ENCODE measurements around the gene ZMIZ1.
A peak's percentile ranks its signal among the peaks of the same experiment; 100 is the strongest.

ZMIZ1 gene

GRCh38 chr10:79223091-79224048, 154.6 kb downstream of the ZMIZ1 start:
- no peak overlapping the region for H3K4me3 ChIP-seq

GRCh38 chr10:79224263-79224949, 155.6 kb downstream of the ZMIZ1 start:
- H3K27ac ChIP-seq = peak overlapping the region in 11 of 21 experiments; percentile 10 to 74 (median 44)
- H3K4me3 ChIP-seq = no peak overlapping the region

More at GRCh38 chr10:79223091-79224048, 154.6 kb downstream of the ZMIZ1 start:
- H3K27ac ChIP-seq = peak overlapping the region in 12 of 21 experiments; percentile 1 to 74 (median 36)

GRCh38 chr10:79224992-79225391, 156.2 kb downstream of the ZMIZ1 start:
- peak overlapping the region in 3 of 21 experiments; percentile 15 to 44 (median 27) for H3K27ac ChIP-seq
- no peak overlapping the region for H3K4me3 ChIP-seq

DNA sequence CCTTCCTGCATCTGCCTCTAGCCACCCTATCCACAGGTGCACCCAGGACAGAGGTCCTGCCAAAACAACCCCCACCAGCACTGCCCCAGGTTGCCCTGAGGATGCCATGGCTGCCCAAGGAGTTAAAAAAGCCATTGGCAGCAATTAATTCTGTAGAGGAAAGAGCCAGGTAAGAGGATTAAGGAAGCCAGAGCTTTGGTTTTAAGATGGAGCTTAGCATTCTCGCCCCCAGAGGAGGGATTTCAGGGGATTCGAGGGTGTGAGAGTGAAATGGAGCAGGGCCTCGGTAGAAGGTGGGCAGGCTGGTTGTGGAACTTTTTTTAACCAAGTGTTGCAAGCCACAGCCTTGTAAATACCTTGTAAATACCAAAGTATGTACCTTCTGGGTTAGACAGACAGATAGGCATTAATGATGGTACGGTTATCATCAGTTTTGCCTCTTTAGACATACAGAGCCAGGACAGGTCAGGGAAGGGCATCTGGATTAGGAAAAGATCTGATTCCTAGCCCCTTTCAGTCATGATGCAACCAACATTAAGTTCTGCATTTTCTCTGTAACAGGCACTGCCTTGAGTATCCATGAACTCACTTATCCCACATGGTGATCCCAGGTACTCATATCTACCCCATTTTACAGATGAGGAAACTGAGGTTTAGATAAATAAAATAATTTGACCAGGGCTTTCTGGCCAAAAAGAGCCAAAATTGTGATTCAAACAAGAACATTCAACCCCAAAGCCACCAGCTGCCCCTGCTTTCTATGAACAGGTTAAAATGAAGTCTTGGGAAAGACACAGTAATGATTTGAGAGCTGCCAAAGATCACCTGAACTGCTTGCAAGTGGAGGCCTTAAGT, 157.9 kb downstream of the ZMIZ1 start:
- peak overlapping the region in 1 of 21 experiments; percentile 66 for H3K27ac ChIP-seq
- no peak overlapping the region for H3K4me3 ChIP-seq

DNA sequence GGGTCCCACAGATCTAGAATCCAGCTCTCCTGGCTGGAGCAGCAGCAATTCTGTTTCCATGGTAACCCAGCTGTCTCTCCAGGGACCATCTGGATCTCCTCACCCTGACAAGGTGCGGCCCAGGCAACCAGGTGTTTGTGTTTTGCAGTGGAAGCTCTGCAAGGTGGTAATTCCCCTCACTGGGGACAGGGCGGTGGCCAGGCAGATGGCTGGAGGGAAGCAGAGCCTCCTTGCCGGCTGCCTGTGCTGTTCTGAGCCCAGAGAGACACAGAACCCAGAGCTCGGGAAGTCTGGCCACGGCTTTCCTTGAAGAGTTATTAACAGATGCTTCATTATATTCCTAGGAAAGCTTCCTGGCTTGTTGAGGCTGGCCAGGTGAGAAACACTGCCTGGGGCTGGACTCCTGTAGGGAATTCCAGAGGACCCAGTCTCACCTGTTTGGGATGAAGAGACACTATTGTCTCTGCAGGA, 160.3 kb downstream of the ZMIZ1 start:
- H3K4me3 ChIP-seq = no peak overlapping the region
- H3K27ac ChIP-seq = peak overlapping the region in 15 of 21 experiments; percentile 9 to 82 (median 51)

DNA sequence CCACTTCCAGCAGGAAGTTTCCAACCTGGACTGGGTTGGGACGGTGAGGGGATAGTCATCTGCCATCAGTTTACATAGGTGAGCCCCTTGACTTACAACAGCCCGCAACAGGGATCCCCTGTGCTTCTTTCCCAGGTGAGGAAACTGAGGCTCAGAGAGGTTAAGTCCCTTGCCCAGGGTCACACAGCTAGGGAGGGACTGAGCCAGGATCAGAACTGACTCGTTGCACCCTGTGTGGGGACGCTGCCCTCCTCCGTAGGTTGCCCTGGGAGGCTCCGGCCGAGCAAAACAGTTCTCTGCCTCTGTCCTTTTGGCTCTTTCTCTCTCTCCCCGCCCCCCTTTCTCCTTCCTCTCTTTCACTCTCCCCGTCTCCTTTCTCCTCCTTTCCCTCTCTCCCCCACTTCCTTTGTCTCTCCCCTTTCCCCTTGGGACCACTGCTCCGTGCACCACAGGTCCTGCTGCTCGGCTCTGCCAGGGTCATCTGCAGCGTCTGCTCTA, 161.1 kb downstream of the ZMIZ1 start:
- Histone ChIP-seq H3K27ac (peak overlapping the region in 17 of 21 experiments; percentile 6 to 82 (median 60)), H3K4me3 (no peak overlapping the region)

DNA sequence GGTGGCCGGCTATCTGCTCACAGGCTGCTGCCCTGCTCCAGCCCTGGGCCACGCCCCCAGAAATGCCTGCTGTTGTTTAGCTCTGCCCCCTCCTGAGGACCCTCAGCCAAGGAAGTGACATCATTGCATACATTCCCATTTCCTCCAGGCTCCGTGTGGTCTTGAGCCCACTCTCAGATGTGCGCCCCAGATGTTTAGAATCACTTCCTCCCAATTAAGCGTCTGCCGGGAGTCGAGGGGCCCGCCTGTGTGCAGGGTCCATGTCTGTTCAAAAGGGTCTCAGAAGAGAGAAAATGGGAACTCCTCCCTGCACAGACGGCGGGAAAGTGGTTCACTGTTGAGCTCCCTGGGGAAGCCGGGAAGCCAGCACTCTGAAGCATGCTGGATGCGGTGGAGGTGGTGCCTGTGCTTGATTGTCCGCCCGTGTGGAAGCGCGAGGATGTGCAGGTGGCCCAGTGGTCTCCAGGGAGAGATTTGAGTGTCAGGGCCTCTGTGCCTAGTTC, 161.6 kb downstream of the ZMIZ1 start:
- Histone ChIP-seq H3K4me3 (no peak overlapping the region), H3K27ac (peak overlapping the region in 11 of 21 experiments; percentile 3 to 82 (median 63))

- peak overlapping the region in 6 of 21 experiments; percentile 3 to 82 (median 64) for H3K27ac ChIP-seq
These were observed 162.1 kb downstream of the ZMIZ1 start for GRCh38 chr10:79230850-79231249.

GRCh38 chr10:79231908-79232307, 163.1 kb downstream of the ZMIZ1 start:
- Histone ChIP-seq H3K27ac (peak overlapping the region in 1 of 21 experiments; percentile 10), H3K4me3 (no peak overlapping the region)

More at GRCh38 chr10:79230850-79231249, 162.1 kb downstream of the ZMIZ1 start:
- no peak overlapping the region for H3K4me3 ChIP-seq

GRCh38 chr10:79232864-79233263, 164.1 kb downstream of the ZMIZ1 start:
- Histone ChIP-seq H3K27ac (peak overlapping the region in 5 of 21 experiments; percentile 3 to 65 (median 9)), H3K4me3 (no peak overlapping the region)

- Histone ChIP-seq H3K4me3 (no peak overlapping the region), H3K27ac (peak overlapping the region in 13 of 21 experiments; percentile 8 to 77 (median 42))
These were observed 165.9 kb downstream of the ZMIZ1 start for GRCh38 chr10:79234391-79235315.

- Histone ChIP-seq H3K27ac (peak overlapping the region in 13 of 21 experiments; percentile 3 to 77 (median 37)), H3K4me3 (no peak overlapping the region)
These were observed 167.1 kb downstream of the ZMIZ1 start for GRCh38 chr10:79235765-79236432.

- no peak overlapping the region for H3K4me3 ChIP-seq
- peak overlapping the region in 11 of 21 experiments; percentile 8 to 77 (median 42) for H3K27ac ChIP-seq
These were observed 167.6 kb downstream of the ZMIZ1 start for GRCh38 chr10:79236433-79236765.

DNA sequence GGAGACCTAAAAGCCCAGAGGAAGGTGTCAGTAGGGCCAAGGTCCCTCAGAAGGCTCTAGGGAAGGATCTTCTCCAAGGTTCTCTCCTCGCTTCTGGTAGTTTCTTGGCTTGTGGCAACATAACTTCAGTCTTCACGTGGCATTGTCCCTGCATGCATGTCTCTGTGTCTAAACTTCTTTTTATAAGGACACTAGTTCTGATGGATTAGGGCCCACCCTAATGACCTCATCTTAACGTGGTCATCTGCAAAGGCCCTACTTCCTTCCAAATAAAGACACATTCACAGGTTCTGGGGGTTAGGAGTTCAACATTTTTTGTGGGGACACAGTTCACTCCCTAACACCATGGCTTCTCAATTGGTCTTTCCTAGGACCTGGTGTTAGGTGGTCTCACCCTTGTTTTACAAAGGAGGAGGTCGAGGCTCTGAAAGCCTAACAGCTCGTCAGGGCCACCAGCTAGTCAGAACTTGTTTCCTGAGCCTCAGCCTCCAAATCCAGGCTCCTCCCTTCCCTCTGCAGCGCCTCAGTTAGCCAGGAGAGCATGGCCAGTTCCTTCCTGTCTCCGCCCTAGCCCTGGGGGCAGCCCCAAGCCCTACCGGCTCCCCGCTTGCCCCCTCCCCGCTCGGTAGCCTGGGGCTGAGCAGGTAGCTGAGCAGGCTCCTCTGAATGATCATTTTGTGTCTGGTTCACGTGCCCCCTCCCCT, 168.8 kb downstream of the ZMIZ1 start:
- Histone ChIP-seq H3K4me3 (no peak overlapping the region), H3K27ac (peak overlapping the region in 18 of 21 experiments; percentile 11 to 77 (median 63))

DNA sequence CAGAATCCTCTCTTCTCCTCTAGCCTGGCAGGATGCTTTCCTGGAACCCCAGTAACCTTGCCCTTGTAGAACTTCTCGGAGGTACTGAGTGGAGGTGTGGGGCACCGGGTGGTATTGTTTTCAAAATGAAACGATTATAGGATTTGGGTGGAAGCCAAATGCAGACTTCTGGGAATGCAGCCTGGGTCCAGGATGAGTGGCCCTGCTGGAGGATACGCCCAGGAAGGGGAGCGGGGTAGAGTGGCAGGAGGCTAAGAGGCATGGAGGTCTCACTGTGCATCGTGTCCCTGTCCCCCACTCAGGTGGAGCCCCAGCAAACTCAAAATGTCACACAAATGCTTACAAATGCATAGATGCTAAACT, 169.4 kb downstream of the ZMIZ1 start:
- H3K27ac ChIP-seq = peak overlapping the region in 15 of 21 experiments; percentile 17 to 77 (median 66)
- H3K4me3 ChIP-seq = no peak overlapping the region

- H3K27ac ChIP-seq = peak overlapping the region in 18 of 21 experiments; percentile 0 to 76 (median 60)
- no peak overlapping the region for H3K4me3 ChIP-seq
These were observed 169.8 kb downstream of the ZMIZ1 start for GRCh38 chr10:79238606-79239005.
